ENCODE measurements around the gene TEX12. TPM values are rescaled to one million over a fixed set of nuclear protein-coding genes. Genes with fewer than 3 reads are reported as not detected.
"Not testable (repeated sequence)": the region's sequence is repeated elsewhere in the genome, so short reads cannot be mapped to it uniquely, and the experiment has no call there.

Gene TEX12
- total RNA-seq, 1 experiment from 2014 or later, result not detected

DNA sequence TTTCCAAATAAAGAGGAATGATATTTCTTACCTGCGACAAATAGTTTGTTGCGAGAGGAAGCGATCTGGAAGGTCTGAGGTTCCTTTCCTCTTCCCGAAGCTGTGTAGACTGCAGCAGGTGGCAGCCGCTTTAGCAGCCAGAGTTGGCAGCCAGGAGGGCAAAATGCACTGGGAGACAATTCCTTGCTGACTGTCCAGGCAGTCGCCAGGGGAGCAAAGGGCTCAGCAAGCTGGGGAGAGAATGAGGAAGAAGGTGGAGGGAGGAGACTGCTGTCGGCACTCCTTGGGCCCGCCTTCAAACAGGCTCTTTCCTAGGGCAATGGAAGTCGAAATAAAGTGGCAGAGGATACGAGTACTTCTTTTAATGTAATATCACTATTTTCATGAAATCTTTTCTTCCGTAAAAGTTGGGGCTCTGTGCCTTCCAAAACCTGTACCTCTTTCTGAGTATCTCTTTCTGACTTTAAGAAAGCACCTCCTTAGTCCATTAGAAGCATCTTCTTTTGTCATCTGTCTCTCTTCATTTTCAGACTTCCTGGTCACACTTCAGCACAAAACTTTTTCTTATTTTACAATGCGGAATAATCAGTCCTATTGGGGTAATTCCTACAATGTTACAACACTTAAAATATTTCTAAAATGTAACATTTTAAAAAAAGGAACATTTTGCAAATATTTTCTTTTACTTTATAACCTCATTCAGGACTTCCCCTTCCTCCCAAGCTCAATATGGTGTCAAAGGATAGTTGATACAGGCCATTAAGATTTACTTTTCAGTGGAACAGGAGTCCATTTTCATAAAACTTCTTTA lies 3.1 kb upstream of the TEX12 start, which contains the start of gene IL18:
Gene IL18 (minus strand): TSS at position 220 of the 811 bp plus-strand sequence. CDS start 9,041 bp downstream, outside the sequence.
- no peak for DNase-seq (ENCODE audit: low read depth)

DNA sequence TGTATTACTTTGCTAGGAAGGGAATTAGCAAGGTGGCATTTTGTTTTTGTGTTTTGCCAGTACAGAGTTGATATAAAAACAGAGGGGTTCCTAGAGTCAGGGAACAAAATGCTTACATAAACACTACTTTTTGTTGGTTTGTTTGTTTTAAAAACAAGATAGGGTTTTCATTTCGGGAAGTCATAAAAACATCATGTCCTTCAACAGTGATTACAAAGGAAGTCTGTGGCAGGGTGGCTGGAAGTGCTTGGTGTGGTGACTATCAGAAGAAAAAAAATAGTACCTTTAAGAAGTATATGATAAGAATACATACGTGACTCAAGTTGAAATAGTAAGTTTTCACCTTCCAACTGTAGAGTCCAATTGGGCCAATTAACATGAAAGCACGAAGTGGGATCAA lies 2.1 kb upstream of the TEX12 start:
- no peak for DNase-seq (ENCODE audit: low read depth)

DNA sequence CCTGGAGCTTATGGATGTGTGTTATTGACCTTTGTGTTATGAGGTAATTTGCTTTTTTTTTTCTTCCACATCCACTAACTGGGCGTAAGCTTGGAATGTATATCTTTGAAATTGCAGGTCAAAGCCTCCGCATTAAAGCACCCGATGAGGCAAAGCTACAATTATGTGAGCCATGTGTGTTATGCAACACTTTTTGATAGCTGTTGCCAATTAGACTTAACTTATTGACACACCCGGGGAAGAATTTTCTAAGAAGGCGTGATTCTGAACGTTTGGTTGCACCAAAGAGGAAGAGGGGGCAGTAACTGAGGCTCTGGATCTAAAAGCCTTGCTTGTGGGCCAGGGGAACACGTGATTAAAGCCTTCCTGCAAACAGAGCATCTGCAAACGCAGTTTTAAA lies 610 bp upstream of the TEX12 start:
- no peak for DNase-seq (ENCODE audit: low read depth)

DNA sequence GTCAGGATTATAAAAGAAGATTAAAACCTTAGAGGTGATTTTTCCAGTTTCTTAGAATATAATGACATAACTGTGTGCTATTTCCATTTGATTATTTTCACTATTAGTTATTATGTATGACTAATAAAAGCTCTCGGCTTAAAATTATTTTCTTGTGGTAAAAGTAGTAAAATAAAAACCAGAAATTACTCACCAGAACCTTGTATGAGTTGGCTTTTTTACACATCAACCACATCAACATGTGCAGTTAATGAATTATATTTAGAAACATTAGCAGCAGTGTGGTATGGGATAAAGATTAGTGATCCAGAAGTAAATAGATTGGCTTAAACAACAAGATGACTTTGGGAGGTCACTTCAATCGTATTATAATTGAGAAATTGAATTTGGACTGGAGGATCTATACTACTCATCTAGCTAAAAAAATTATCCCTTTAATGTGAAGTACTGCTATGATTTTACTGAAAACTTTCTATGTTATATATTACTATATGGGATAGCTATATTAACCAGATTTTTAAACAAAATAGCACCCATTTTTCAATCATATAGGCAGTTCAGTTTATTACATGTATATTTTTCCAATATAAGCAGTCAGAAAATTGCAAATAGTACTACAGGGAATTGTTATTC lies 5.3 kb downstream of the TEX12 start:
- DNase-seq (ENCODE audit: low read depth), result peak; percentile 58

DNA sequence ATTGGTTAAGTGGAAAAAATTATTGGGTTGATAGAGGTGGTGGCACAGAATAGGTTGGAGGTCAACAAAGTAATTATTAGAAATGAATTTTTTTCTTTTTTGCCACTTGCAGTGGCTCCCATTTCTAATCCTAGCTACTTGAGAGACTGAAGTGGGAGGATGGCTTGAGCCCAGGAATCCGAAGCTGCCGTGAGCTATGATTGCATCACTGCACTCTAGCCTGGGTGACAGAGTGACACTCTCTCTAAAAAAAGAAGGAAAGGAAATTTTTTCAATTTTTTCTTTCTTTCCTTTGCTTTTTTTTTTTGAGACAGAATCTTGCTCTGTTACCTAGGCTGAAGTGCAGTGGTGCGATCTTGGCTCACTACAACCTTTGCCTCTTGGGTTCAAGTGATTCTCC lies 6.0 kb downstream of the TEX12 start:
- DNase-seq (ENCODE audit: low read depth), result no peak

DNA sequence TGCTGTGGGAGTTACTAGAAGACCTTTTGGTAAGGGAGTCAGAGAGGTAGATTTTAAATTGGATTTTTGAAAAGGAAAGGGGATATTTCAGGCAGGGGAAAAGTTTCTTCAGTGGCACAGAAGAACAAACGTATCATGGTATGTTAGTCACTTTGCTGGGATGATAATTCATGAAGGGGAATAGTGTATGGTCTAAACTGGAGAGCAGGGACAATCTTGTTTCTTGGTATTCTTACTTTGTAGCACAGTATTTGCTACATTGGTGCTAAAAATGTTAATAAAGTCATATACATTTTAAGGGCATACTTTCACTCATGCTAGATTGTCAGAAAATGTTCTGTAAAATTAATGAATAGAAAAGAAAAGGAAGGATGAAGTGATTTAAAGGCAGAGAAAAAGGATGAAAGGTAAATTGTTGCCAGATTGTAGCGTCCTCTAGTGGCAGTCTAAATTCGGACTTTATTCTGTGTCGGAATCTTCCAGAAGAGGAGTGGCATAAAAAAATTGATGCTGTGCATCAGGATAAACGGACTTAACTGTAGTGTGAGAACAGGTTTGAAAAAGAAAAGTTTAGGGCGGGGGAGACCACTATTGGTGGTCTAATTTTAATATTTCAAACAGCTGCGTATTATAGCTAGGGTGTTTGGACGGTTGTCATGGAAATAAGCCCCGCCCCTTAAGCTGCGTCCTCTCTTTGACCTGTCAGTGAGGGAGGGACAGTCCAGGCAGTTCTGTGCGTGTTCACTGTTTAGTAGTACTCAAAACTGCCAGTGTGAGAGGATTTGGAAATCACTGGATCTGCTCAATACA lies 7.8 kb downstream of the TEX12 start, which contains the start of gene BCO2:
Gene BCO2 (plus strand): TSS at position 724 of the 810 bp plus-strand sequence. CDS start 90 bp downstream, outside the sequence.
- DNase-seq (ENCODE audit: low read depth), result peak; percentile 68

DNA sequence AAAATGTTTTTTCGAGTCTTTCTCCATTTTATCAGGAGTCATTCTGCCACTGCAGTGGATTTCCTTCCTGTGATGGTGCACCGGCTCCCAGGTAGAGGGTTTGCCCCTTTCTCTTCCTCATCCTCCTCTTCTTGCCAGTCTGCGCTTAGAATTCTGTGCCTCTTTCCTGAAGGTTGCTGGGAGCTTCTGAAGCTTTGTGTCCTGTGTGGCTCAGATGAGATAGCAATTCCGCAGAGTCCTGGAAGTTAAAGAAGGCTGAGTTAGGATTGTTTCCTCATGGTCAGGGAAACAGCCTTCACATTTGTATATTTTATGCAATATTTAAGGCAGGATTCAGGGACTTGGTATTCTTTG lies 8.4 kb downstream of the TEX12 start:
- DNase-seq (ENCODE audit: low read depth), result no peak

DNA sequence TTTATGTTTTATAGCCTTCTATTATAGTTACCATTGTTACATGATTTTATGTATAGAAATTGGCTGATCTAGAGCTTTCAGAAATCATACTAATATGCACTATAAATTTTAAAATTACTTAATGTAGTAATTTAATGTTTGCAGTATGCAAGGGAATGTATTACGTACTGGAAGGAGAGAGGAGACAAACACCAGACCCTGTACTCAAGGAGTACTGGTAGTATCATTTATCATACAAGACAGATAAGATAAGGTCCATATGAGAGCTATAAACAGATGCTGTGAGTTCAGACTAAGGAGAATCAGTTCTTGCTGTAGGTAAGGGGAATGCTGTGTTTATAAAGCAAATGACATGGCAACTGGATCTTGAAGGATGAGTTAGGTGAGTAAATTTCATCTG lies 8.9 kb downstream of the TEX12 start:
- no peak for DNase-seq (ENCODE audit: low read depth)

DNA sequence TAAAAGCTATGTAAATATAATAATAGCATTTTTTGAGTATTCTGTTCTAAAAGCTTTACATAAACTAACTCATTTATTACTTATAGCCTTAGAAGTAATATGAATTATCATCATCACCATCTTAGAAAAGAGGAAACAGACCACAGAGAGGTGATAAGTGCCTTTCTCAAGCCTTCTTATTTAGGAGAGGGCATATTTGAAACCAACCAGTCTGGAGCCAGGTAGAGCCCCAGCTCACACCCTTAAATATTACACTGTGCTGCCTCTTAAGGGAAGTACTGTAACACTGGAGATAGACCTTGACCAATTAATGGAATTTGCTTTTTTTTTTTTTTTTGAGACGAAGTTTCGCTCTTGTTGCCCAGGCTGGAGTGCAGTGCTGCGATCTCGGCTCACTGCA lies 10.4 kb downstream of the TEX12 start:
- no peak for DNase-seq (ENCODE audit: low read depth)

DNA sequence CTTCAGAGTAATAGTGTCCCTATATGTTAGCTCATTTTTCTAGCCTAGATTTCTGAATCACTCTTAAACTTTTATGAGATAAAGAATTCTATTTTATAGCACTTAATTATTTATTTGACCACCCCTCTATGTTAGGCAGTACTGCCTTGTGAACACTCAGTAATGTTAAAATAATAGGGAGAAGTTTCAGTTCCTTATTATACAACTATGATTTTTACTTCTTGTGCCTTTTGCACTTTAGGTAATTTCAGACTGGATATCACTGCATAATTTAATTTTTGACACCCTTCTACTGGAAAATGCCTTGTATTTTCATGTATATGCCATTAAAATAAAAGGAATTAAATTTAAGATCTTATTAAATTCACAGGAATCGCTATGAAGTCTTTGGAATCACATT lies 11.3 kb downstream of the TEX12 start:
- DNase-seq (ENCODE audit: low read depth), result no peak

DNA sequence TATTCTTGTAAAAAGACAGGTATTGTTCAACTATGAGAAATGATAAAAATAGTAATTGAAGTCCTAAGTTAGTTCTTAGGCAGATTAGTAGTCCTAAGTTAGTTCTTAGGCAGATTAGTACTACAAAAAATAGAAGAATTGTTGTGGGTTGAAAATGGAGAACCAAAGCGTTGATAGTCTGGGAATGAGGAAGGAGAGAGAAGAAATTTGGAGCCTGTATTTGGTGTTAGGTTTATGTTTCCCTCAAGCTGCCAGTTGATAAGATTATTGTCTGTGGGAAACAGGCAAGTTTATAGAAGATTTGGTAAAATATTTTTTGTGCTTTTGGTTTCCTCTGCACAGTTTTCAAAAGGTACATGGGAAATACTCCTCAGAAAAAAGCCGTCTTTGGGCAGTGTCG lies 11.8 kb downstream of the TEX12 start:
- no peak for DNase-seq (ENCODE audit: low read depth)

DNA sequence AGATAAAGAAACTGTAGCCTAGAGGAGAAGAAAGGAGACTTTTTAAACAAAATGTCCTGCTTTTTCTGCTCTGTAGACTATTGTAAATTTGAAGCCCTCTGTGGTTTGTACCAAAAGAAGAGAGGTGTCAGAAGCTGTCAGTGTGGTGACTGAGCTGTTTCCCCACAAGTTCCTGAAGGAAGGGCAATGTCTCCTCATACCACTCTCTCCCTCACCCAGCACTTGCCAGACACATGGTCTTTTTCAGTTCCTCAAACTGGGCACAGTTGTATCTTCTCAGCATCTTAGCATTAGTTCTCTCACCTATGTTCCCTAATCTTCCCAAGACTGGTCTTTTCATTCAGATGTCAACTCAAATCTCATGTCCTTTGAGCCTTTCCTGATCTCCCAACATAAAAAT lies 12.4 kb downstream of the TEX12 start:
- no peak for DNase-seq (ENCODE audit: low read depth)

DNA sequence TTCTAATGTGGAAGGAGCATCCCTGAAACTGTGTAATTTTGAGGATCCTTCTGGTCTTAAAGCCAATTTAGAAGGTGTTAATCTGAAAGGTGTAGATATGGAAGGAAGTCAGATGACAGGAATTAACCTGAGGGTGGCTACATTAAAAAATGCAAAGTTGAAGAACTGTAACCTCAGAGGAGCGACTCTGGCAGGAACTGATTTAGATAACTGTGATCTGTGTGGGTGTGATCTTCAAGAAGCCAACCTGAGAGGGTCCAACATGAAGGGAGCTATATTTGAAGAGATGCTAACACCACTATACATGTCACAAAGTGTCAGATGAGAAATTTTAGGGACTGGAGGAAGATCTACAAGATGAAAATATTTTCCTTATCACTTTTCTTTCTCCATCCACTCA lies 15.7 kb downstream of the TEX12 start:
- DNase-seq (ENCODE audit: low read depth), result no peak

DNA sequence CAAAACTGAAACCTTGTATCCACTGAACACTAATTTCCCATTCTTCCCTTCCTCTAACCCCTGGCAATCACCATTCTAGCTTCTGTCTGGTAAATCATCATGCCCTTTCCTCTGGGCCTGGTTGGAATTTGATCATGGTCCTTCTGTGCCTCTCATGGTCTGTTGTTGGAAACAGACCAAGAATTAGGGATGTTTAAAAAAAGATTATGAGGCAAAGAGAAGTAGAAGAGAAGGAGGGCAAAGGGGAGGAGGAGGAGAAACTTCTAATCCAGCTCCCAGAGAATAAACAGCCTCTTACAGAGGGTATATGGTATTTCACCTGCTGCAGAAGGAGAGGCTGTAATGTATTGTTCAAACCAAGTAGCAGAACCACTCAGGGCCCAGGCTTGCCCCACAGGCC lies 18.7 kb downstream of the TEX12 start:
- no peak for DNase-seq (ENCODE audit: low read depth)

DNA sequence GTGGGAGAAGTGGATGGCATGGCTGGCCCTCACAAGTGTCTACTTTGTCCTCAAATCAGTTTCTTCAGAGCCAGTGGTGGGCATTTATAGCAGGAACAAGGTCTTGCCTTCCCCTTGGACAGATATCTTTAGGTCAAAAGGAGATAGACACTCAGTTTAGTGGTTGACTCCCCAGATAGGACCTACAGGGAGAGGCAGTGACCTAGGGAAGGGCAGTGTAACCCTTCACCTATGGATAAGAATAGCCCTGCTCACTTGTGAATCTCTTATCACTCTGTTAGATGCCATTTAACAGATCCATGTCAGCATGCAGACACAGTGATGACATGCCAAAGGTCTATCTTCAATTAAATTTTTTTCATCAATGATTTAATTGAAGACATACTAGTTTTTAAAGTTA lies 19.1 kb downstream of the TEX12 start:
- no peak for DNase-seq (ENCODE audit: low read depth)

DNA sequence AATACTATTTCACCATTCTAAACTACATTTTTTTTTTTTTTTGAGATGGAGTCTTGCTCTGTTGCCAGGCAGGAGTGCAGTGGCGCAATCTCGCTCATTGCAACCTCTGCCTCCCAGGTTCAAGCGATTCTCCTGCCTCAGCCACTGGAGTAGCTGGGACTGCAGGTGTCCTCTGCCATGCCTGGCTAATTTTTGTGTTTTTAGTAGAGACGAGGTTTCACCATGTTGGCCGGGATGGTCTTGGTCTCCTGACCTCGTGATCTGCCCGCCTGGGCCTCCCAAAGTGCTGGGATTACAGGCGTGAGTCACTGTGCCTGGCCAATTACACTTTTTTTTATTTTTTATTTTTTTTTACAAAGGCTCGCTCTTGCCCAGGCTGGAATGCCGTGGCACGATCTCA lies 27.9 kb downstream of the TEX12 start:
- peak; percentile 37 for DNase-seq (ENCODE audit: low read depth)

DNA sequence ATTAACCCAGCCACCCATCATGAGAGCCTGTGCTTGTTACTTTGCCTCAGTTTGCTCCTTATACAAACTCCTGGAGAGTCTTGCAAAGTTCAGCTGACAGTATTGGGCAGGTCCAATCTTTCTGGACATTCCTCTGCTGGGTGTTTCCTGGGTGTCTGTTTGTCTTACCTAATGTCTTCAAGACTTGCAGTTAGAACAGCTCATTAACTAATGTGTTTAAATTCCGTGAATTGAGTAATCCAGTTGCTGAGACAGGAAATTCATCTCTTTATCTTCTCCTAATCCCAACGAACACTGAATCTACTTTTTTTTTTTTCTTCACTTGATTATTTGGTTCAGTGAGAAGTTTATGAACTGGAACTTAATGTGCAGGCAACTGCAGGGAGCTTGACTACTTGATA lies 28.8 kb downstream of the TEX12 start:
- no peak for DNase-seq (ENCODE audit: low read depth)

DNA sequence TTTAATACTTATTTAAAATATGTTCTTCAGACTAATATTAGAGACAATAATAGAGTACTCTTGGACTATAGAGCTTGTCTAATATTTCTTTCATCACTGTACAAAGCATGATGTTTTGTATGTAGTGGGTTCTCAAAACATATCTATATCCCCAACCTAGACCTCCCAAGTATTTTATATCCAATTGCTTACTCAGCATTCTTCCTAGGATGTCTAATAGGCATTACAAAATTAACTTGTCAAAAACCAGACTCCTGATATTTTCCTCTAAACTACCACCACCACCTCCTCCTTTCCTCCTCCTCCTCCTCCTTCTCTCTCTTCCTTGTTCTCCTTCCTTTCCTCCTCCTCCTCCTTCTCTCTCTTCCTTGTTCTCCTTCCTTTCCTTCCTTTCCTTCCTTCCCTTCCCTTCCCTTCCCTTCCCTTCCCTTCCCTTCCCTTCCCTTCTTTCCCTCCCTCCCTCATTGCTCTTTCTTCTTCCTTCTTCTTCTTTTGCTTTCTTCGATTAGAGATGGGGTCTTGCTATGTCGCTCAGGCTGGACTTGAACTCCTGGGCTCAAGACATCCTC lies 29.4 kb downstream of the TEX12 start:
- no peak for DNase-seq (ENCODE audit: low read depth)

DNA sequence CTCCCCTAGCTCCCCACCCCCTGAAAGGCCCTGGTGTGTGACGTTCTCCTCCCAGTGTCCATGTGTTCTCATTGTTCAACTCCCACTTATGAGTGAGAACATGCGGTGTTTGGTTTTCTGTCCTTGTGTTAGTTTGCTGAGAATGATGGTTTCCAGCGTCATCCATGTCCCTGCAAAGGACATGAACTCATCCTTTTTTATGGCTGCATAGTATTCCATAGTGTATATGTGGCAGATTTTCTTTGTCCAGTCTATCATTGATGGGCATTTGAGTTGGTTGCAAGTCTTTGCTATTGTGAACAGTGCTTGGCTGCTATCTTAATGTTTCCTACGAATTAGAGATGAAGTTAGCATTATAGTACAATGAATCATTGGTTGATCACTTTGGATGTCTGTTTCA lies 31.9 kb downstream of the TEX12 start:
- DNase-seq (ENCODE audit: low read depth), result not testable (repeated sequence)

DNA sequence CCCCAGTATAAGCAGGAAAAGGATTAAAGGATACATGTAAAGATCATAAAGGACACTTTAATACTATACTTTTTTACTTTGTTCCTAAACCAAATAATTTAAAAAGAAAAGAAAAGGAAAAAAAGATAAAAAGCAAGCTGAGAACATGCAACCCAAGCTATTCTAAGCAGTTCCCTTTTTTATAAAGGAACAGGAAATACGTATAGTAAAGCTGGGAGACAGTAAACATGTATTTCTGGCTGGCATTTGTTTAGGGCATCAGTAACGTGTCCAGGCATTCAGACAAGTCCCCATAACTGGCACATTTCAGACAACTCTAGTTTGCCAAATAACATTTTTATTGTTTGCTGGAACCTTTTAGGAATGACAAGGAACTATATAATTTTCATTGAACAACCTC lies 33.1 kb downstream of the TEX12 start:
- no peak for DNase-seq (ENCODE audit: low read depth)

DNA sequence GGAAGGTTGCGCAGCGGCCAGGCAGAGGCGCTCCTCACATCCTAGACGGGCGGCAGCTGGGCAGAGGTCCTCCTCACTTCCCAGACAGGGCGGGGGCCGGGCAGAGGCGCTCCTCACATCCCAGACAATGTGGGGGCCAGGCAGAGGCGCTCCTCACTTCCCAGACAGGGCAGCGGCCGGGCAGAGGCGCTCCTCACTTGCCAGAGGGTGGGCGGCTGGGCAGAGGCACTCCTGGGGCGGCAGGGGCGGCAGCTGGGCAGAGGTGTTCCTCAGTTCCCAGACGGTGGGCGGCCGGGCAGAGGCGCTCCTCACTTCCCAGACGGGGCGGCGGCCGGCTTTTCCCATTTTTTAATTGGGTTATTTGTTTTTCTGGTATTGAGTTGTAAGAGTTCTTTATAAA lies 38.9 kb downstream of the TEX12 start:
- no peak for DNase-seq (ENCODE audit: low read depth)

DNA sequence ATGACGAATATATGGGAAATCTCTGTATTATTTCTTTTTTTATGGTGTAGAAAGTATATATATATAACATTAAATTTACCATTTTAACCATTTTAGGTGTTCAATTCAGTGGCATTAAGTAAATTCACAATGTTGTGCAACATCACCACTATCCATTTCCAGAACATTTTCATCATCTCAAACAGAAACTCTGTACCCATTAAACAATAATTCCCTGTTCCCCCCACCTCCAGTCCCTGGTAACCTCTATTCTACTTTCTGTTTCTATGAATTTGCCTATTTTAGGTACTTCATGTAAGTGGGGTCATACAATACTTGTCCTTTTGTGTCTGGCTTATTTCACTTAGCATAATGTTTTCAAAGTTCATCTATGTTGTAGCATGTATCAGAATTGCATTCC lies 43.7 kb downstream of the TEX12 start:
- DNase-seq (ENCODE audit: low read depth), result no peak

All from LHCN-M2 (cell line).